OCI-LY1 (cell line): ENCODE measurements around the gene TBX5.

Experiments
- H2AFZ ChIP-seq: fragments of 200-600 bp; sonication (generic), shearing (Covaris generic); 2 replicates; pipeline ENCODE4 v1.6.0; 2014; ENCODE audit warnings: antibody characterized with exemption, mild to moderate bottlenecking, low read length
- H3F3A ChIP-seq: fragments of 200-600 bp; sonication (generic), shearing (Covaris generic); 2 replicates; pipeline ENCODE4 v1.6.0; 2014; ENCODE audit warnings: mild to moderate bottlenecking, antibody characterized with exemption, low read length, moderate library complexity; ENCODE audit not compliant: insufficient read depth
- H3K27ac ChIP-seq: fragments of 200-600 bp; sonication (generic); 2 replicates; pipeline ENCODE4 v1.5.1; 2014; ENCODE audit warnings: low read length, mixed run types, mild to moderate bottlenecking, low read depth; ENCODE audit not compliant: poor library complexity, severe bottlenecking
- H3K27me3 ChIP-seq: fragments of 200-600 bp; sonication (generic); 2 replicates; pipeline ENCODE4 v1.6.0; 2014; ENCODE audit warnings: antibody characterized with exemption, mild to moderate bottlenecking, low read length, moderate library complexity; ENCODE audit not compliant: insufficient read depth
- H3K36me3 ChIP-seq: fragments of 200-600 bp; sonication (generic); 2 replicates; pipeline ENCODE4 v1.6.1; 2014; ENCODE audit warnings: mild to moderate bottlenecking, antibody characterized with exemption, low read length, moderate library complexity, mixed read lengths; ENCODE audit not compliant: insufficient read depth
- H3K4me1 ChIP-seq: fragments of 200-600 bp; sonication (generic); 2 replicates; pipeline ENCODE4 v1.5.1; 2014; ENCODE audit warnings: mild to moderate bottlenecking, low read length, moderate library complexity; ENCODE audit not compliant: insufficient read depth, severe bottlenecking
- H3K4me2 ChIP-seq: fragments of 200-600 bp; sonication (generic), shearing (Covaris generic); 2 replicates; pipeline ENCODE4 v1.6.1; 2014; ENCODE audit warnings: low read length
- H3K4me3 ChIP-seq: fragments of 200-600 bp; sonication (generic); 2 replicates; pipeline ENCODE4 v1.5.1; 2014; ENCODE audit warnings: low read length, low read depth, mild to moderate bottlenecking, mixed read lengths; ENCODE audit not compliant: poor library complexity, severe bottlenecking
- H3K79me2 ChIP-seq: fragments of 200-600 bp; shearing (Covaris generic); 2 replicates; pipeline ENCODE4 v1.6.1; 2016; ENCODE audit warnings: mixed run types, low read length, mixed read lengths; ENCODE audit not compliant: insufficient read depth
- H3K9ac ChIP-seq: fragments of 200-600 bp; sonication (generic), shearing (Covaris generic); 2 replicates; pipeline ENCODE4 v1.6.1; 2014; ENCODE audit warnings: mild to moderate bottlenecking, low read length, mixed read lengths
- H3K9me2 ChIP-seq: fragments of 200-600 bp; sonication (generic), shearing (Covaris generic); 2 replicates; pipeline ENCODE4 v1.6.1; 2014; ENCODE audit warnings: low read depth, mild to moderate bottlenecking, low read length, mixed read lengths
- H3K9me3 ChIP-seq: fragments of 200-600 bp; shearing (Covaris generic); 2 replicates; pipeline ENCODE4 v1.6.1; 2014; ENCODE audit warnings: low read length, mixed read lengths
- H4K20me1 ChIP-seq: fragments of 200-600 bp; sonication (generic), shearing (Covaris generic); 2 replicates; pipeline ENCODE4 v1.6.0; 2016; ENCODE audit warnings: mild to moderate bottlenecking, low read length; ENCODE audit not compliant: insufficient read depth
- EZH2 ChIP-seq: fragments of 200-600 bp; sonication (generic), shearing (Covaris generic); IDR thresholded peaks from 2 replicates; pipeline ENCODE4 v1.8.0; 2017; ENCODE audit warnings: borderline replicate concordance, mixed run types, mild to moderate bottlenecking, antibody characterized with exemption, low read length, moderate library complexity, mixed read lengths
- TF ChIP-seq, protein P1 (sequence below): fragments of 200-600 bp; sonication (generic), shearing (Covaris generic); IDR thresholded peaks from 2 replicates; pipeline ENCODE4 v1.5.1; 2017; ENCODE audit warnings: mild to moderate bottlenecking, antibody characterized with exemption, low read length, moderate library complexity, mixed read lengths

TBX5 gene

DNA sequence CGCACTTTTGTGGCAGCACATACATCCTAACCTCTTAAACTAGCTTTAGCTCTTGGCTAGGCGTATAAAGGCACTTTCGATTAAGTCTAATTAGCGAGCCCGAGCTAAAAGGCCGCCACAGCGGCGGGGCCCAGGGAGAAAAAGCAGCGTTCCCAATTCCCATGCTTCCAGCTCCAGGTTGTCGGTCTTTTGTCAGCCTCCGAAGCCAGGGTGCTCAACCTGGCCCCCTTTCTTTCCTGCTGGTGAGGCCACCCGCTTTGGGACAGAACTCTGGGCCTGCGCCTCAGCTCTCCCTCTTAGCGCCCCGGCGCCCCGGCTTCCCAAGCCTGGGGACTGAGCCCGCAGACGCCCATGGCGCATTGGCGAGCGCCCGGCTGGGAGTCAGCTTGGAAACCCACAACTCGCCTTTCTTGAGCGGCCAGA lies 33.3 kb upstream of the TBX5 start:
- Histone ChIP-seq H3K4me3 (no peak overlapping the region), H3K27ac (no peak overlapping the region)

DNA sequence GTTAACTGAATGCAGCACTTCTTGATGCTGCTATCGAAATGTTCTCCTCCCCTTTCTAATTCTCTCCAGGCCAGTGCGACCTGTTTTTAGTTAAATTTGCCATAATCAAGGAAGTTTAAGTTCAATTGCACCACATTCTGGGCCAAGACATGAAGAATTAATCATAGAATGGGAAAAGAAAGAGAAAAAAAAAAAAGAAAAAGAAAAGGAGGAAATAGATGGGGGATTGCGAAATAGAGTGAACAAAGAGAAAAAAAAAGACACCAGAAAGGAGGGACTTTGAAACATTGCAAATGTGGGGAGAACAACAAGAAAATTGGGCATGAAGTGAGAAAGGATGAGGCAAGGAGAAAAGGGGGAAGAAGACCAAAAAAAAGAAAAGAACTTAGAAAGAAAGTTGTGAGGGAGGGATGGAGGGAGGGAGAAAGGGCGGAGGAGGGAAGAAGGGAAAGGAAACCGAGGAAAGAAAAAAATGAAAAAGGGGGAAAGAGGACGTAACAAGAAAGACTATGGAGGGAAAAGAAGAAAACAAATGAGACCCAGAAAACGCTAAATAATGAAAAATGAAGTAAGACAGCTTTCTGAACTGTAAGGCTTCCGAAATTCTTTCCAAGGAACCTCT lies 32.8 kb upstream of the TBX5 start:
- H3K27ac ChIP-seq = no peak overlapping the region
- no peaks in the 10 kb centered on the region for H3F3A ChIP-seq
- H3K4me2 ChIP-seq = no peak overlapping the region
- H3K9me3 ChIP-seq = no peaks in the 10 kb centered on the region
- no peak for TF ChIP-seq EZH2
- TF ChIP-seq, protein P1, sequence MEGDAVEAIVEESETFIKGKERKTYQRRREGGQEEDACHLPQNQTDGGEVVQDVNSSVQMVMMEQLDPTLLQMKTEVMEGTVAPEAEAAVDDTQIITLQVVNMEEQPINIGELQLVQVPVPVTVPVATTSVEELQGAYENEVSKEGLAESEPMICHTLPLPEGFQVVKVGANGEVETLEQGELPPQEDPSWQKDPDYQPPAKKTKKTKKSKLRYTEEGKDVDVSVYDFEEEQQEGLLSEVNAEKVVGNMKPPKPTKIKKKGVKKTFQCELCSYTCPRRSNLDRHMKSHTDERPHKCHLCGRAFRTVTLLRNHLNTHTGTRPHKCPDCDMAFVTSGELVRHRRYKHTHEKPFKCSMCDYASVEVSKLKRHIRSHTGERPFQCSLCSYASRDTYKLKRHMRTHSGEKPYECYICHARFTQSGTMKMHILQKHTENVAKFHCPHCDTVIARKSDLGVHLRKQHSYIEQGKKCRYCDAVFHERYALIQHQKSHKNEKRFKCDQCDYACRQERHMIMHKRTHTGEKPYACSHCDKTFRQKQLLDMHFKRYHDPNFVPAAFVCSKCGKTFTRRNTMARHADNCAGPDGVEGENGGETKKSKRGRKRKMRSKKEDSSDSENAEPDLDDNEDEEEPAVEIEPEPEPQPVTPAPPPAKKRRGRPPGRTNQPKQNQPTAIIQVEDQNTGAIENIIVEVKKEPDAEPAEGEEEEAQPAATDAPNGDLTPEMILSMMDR = no peak
- H4K20me1 ChIP-seq = no peaks in the 10 kb centered on the region
- no peaks in the 10 kb centered on the region for H3K36me3 ChIP-seq
- no peak overlapping the region for H3K4me3 ChIP-seq
- no peaks in the 10 kb centered on the region for H3K79me2 ChIP-seq
- no peaks in the 10 kb centered on the region for H3K9me2 ChIP-seq
- H3K27me3 ChIP-seq = no peaks in the 10 kb centered on the region
- no peak overlapping the region for H2AFZ ChIP-seq
- H3K9ac ChIP-seq = no peak overlapping the region
- no peaks in the 10 kb centered on the region for H3K4me1 ChIP-seq

More for the DNA sequence above, 33.3 kb upstream of the TBX5 start:
- H3F3A ChIP-seq = no peaks in the 10 kb centered on the region
- H3K9me3 ChIP-seq = no peaks in the 10 kb centered on the region
- no peaks in the 10 kb centered on the region for H3K9me2 ChIP-seq
- no peak overlapping the region for H3K4me2 ChIP-seq
- no peaks in the 10 kb centered on the region for H4K20me1 ChIP-seq
- no peak overlapping the region for H3K9ac ChIP-seq
- H3K79me2 ChIP-seq = no peaks in the 10 kb centered on the region
- H3K36me3 ChIP-seq = no peaks in the 10 kb centered on the region
- H3K4me1 ChIP-seq = no peaks in the 10 kb centered on the region
- TF ChIP-seq EZH2 = no peak
- TF ChIP-seq, protein P1 = no peak
- no peaks in the 10 kb centered on the region for H3K27me3 ChIP-seq
- H2AFZ ChIP-seq = no peak overlapping the region

DNA sequence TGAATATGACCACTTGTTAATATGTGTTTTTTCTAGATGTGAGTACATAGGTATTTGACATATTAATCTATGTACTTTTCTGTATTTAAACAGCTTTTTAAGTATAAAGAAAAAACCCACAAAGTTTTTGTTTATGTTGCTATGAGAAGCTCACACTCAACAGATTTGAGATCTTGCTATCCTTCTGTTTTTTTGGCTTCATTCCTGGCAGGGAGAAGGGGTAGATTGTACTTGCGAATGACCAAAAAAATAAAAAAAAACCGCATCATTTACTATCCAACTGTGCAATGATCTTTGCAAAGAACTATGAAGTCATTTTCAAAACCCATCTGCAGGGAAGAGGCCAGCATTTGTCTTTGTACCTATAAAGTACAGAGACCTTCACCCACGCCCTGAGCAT lies 28.4 kb upstream of the TBX5 start:
- Histone ChIP-seq H4K20me1 (no peaks in the 10 kb centered on the region), H3K27me3 (no peaks in the 10 kb centered on the region), H3K9me3 (no peaks in the 10 kb centered on the region), H2AFZ (no peak overlapping the region), H3K79me2 (no peaks in the 10 kb centered on the region), H3K36me3 (no peaks in the 10 kb centered on the region), H3K27ac (no peak overlapping the region), H3K4me2 (no peak overlapping the region), H3K4me1 (no peaks in the 10 kb centered on the region), H3K9ac (no peak overlapping the region), H3K9me2 (no peaks in the 10 kb centered on the region), H3K4me3 (no peak overlapping the region), H3F3A (no peaks in the 10 kb centered on the region)
- no peak for TF ChIP-seq EZH2
- TF ChIP-seq, protein P1 = no peak
